HCT116 (cell line): ENCODE results near the gene UCN2. TPM values are rescaled to one million over a fixed set of nuclear protein-coding genes. Genes with fewer than 3 reads are reported as not detected.

ENCODE experiments used
- ATAC-seq: fragments of 200-7000 bp; cut with Tn5 transposase; 2 replicates; pipeline ENCODE4 v1.9.1; 2020; ENCODE audit warnings: mild to moderate bottlenecking, moderate library complexity
- BruUV-seq: library from RNA; stranded (reverse); fragments of 400-500 nt; replicated peaks from 2 replicates; lab custom pipeline; 2021; lab: Mats Ljungman, UMichigan
- CTCF ChIA-PET: fragments of 300-600 bp; sonication (Branson Sonifier 250); formaldehyde crosslinking; loops from one replicate; lab custom pipeline; 2021; ENCODE audit warnings: antibody characterized with exemption; lab: Charles Lee
- POLR2A ChIA-PET: fragments of 300-600, 350-600 bp; sonication (Branson Sonifier 250); formaldehyde crosslinking; loops from one replicate; lab custom pipeline; 2021; ENCODE audit warnings: antibody characterized with exemption; lab: Charles Lee
- RAD21 ChIA-PET, 2 experiments: fragments of 300-600 bp; sonication (Branson Sonifier 250); formaldehyde crosslinking; loops; one replicate each; lab custom pipeline; 2023; ENCODE audit warnings: low total read pairs in 2 of 2; ENCODE audit not compliant: uncharacterized antibody in 2 of 2, unreplicated experiment in 2 of 2, low non-redundant PET in 1 of 2; lab: Charles Lee
- DNase-seq: peaks from one replicate; pipeline ENCODE4 v3.0.0-alpha.2; 2010; ENCODE audit warnings: low read depth, low spot score
- H2AFZ ChIP-seq: fragments of 200-600 bp; shearing (Covaris generic), sonication (generic); 2 replicates; pipeline ENCODE4 v1.6.1; 2017; ENCODE audit warnings: low read depth, mixed run types, mixed read lengths, antibody characterized with exemption, low read length; ENCODE audit not compliant: poor library complexity, severe bottlenecking
- H3K27ac ChIP-seq: 2 replicates; pipeline ENCODE4 v1.5.1; 2012; ENCODE audit warnings: low read depth, low read length
- H3K27me3 ChIP-seq: fragments of 200-600 bp; sonication (generic); 2 replicates; pipeline ENCODE4 v1.6.1; 2016; ENCODE audit warnings: mixed run types, low read length, mixed read lengths; ENCODE audit not compliant: insufficient read depth
- H3K36me3 ChIP-seq, 2 experiments: fragments of 200-500 bp in 1 of 2; fragments of 200-600 bp in 1 of 2; sonication (Bioruptor generic) in 1 of 2; sonication (generic) in 1 of 2; 2 replicates each; pipeline versions ENCODE4 v1.5.1 to v1.6.1; 2014 to 2016; ENCODE audit warnings: low read length in 2 of 2, inconsistent platforms in 1 of 2, mixed read lengths in 1 of 2, mixed run types in 1 of 2; ENCODE audit not compliant: insufficient read depth in 2 of 2, control insufficient read depth in 1 of 2
- H3K4me1 ChIP-seq, 2 experiments: fragments of 200-600 bp in 1 of 2; sonication (generic) in 1 of 2; 2 replicates each; pipeline versions ENCODE4 v1.5.1 to v1.6.1; 2012 to 2017; ENCODE audit warnings: low read length in 2 of 2, inconsistent platforms in 1 of 2, mild to moderate bottlenecking in 1 of 2, mixed read lengths in 1 of 2, mixed run types in 1 of 2, moderate library complexity in 1 of 2; ENCODE audit not compliant: insufficient read depth in 2 of 2, control insufficient read depth in 1 of 2
- H3K4me2 ChIP-seq: fragments of 200-600 bp; sonication (generic); 2 replicates; pipeline ENCODE4 v1.6.1; 2017; ENCODE audit warnings: mixed run types, low read length, mixed read lengths
- H3K4me3 ChIP-seq, 2 experiments: fragments of 200-600 bp in 1 of 2; sonication (generic) in 1 of 2; replicated peaks in 1 of 2; 2 replicates each; pipeline ENCODE4 v1.5.1; 2011 to 2016; ENCODE audit warnings: low read length in 2 of 2, control low read depth in 1 of 2, low read depth in 1 of 2, mild to moderate bottlenecking in 1 of 2, mixed read lengths in 1 of 2, mixed run types in 1 of 2
- H3K79me2 ChIP-seq: fragments of 200-600 bp; sonication (generic); 2 replicates; pipeline ENCODE4 v1.6.1; 2017; ENCODE audit warnings: mild to moderate bottlenecking, mixed run types, low read length, moderate library complexity, mixed read lengths; ENCODE audit not compliant: insufficient read depth
- H3K9ac ChIP-seq: fragments of 200-600 bp; sonication (generic); 2 replicates; pipeline ENCODE4 v1.6.1; 2016; ENCODE audit warnings: low read length, mixed read lengths
- H3K9me2 ChIP-seq: fragments of 200-600 bp; sonication (generic), shearing (Covaris generic); 2 replicates; pipeline ENCODE4 v1.6.1; 2017; ENCODE audit warnings: mixed run types, mild to moderate bottlenecking, moderate library complexity; ENCODE audit not compliant: insufficient read depth
- H3K9me3 ChIP-seq, 2 experiments: fragments of 200-500 bp in 1 of 2; fragments of 200-600 bp in 1 of 2; sonication (Bioruptor generic) in 1 of 2; sonication (generic) in 1 of 2; 2 replicates each; pipeline ENCODE4 v1.6.1; 2014 to 2017; ENCODE audit warnings: low read length in 2 of 2, mixed read lengths in 2 of 2, inconsistent platforms in 1 of 2, low read depth in 1 of 2, mild to moderate bottlenecking in 1 of 2, mixed run types in 1 of 2, moderate library complexity in 1 of 2; ENCODE audit not compliant: control insufficient read depth in 1 of 2, insufficient read depth in 1 of 2
- H4K20me1 ChIP-seq: fragments of 200-600 bp; sonication (generic), shearing (Covaris generic); 2 replicates; pipeline ENCODE4 v1.6.1; 2017; ENCODE audit warnings: mixed run types, mild to moderate bottlenecking, moderate library complexity; ENCODE audit not compliant: insufficient read depth
- CBX3 ChIP-seq: IDR thresholded peaks from 2 replicates; pipeline ENCODE4 v1.6.1; 2012; ENCODE audit warnings: low read depth
- CEBPB ChIP-seq: IDR thresholded peaks from 2 replicates; pipeline ENCODE4 v1.6.1; 2012; ENCODE audit warnings: low read depth
- CTCF ChIP-seq, 3 experiments: fragments of 200-600 bp in 1 of 3; sonication (generic) in 1 of 3; IDR thresholded peaks in 2 of 3; conservative IDR thresholded peaks in 1 of 3; 2 replicates each; pipeline ENCODE4 v1.5.1; 2012 to 2017; ENCODE audit warnings: low read depth in 2 of 3, low read length in 2 of 3, antibody characterized with exemption in 1 of 3, borderline replicate concordance in 1 of 3, control low read depth in 1 of 3, mild to moderate bottlenecking in 1 of 3, mixed read lengths in 1 of 3, mixed run types in 1 of 3, moderate library complexity in 1 of 3; ENCODE audit not compliant: insufficient read depth in 1 of 3
- EZH2 ChIP-seq: fragments of 200-600 bp; sonication (generic); IDR thresholded peaks from 2 replicates; pipeline ENCODE4 v1.6.1; 2017; ENCODE audit warnings: antibody characterized with exemption, mixed run types
- EZH2phosphoT487 ChIP-seq: fragments of 200-600 bp; IDR thresholded peaks from 2 replicates; pipeline ENCODE4 v1.6.1; 2018; ENCODE audit warnings: antibody characterized with exemption, borderline replicate concordance
- JUND ChIP-seq: IDR thresholded peaks from 2 replicates; pipeline ENCODE4 v1.6.1; 2012
- MAX ChIP-seq: IDR thresholded peaks from 2 replicates; pipeline ENCODE4 v1.6.1; 2012
- POLR2A ChIP-seq: IDR thresholded peaks from 2 replicates; pipeline ENCODE4 v1.7.0; 2011; ENCODE audit warnings: borderline replicate concordance; ENCODE audit not compliant: insufficient read depth, insufficient read length; ENCODE audit errors: extremely low read depth
- POLR2AphosphoS5 ChIP-seq: IDR thresholded peaks from 2 replicates; pipeline ENCODE4 v1.6.1; 2011; ENCODE audit warnings: mild to moderate bottlenecking, low read depth, low read length, moderate library complexity
- RAD21 ChIP-seq: IDR thresholded peaks from 2 replicates; pipeline ENCODE4 v1.6.1; 2012; ENCODE audit warnings: low read depth, mild to moderate bottlenecking
- SIN3A ChIP-seq: IDR thresholded peaks from 2 replicates; pipeline ENCODE4 v1.6.1; 2012; ENCODE audit warnings: low read depth
- SP1 ChIP-seq: IDR thresholded peaks from 2 replicates; pipeline ENCODE4 v1.6.1; 2012; ENCODE audit warnings: low read depth
- SRF ChIP-seq: IDR thresholded peaks from 2 replicates; pipeline ENCODE4 v1.6.1; 2012; ENCODE audit warnings: low read depth
- TCF7L2 ChIP-seq: IDR thresholded peaks from 2 replicates; pipeline ENCODE4 v1.7.0; 2011; ENCODE audit warnings: borderline replicate concordance, inconsistent platforms; ENCODE audit not compliant: insufficient read depth, insufficient read length; ENCODE audit errors: extremely low read depth
- ZFX ChIP-seq: fragments of 450-650 bp; IDR thresholded peaks from 2 replicates; pipeline ENCODE4 v1.6.1; 2017
- ZNF274 ChIP-seq: fragments of 200-500 bp; sonication (Bioruptor generic); IDR thresholded peaks from 2 replicates; pipeline ENCODE4 v1.6.1; 2014; ENCODE audit warnings: mild to moderate bottlenecking, low read depth, low read length, inconsistent platforms
- intact Hi-C: fragments of 100-400 bp; cut with micrococcal nuclease; formaldehyde crosslinking; loops from 2 replicates; pipeline ENCODE4 v1.10.0; 2022
- total RNA-seq: library from RNA; stranded (reverse); gene quantifications from one replicate; pipeline ENCODE4 v1.2.1, GENCODE V29; 2021; ENCODE audit not compliant: unreplicated experiment
- TF ChIP-seq, protein P1 (sequence below): IDR thresholded peaks from 2 replicates; pipeline ENCODE4 v1.6.1; 2012
- TF ChIP-seq, protein P2 (sequence below): IDR thresholded peaks from 2 replicates; pipeline ENCODE4 v1.6.1; 2011; ENCODE audit warnings: mild to moderate bottlenecking, low read length, moderate library complexity; ENCODE audit not compliant: insufficient replicate concordance; ENCODE audit errors: extremely low read depth

The UCN2 gene
- total RNA-seq, 1 experiment from 2014 or later: 1.5 TPM

- Histone ChIP-seq H3K27ac (no peak overlapping the region), H3K9ac (no peak overlapping the region), H3K4me3 (no peak overlapping the region), H3K36me3 (peaks cover 2 to 4% of the 10 kb centered on the region in 2 experiments; a peak in 1 of 4 replicates), H3K79me2 (peaks cover 22% of the 10 kb centered on the region; the same call in 1 of the 2 replicates), H4K20me1 (no peaks in the 10 kb centered on the region), H3K4me1 (peaks cover 8 to 43% of the 10 kb centered on the region in 2 experiments), H3K27me3 (no peaks in the 10 kb centered on the region), H2AFZ (no peak overlapping the region), H3K9me2 (no peaks in the 10 kb centered on the region), H3K4me2 (no peak overlapping the region), H3K9me3 (no peaks in the 10 kb centered on the region)
- POLR2A ChIA-PET: no interaction called here
- intact Hi-C loops: loop anchor here (10.0 kb wide), 1 partner anchor 111 kb away; the partner anchor contains the start of gene CELSR3
- CTCF ChIA-PET: interaction anchor here (3.4 kb wide), 1 partner anchor 117 kb away, joined by 16 read pairs; no protein-coding TSS in a partner anchor
- BruUV-seq: no TSS peak
- DNase-seq (no peak), ATAC-seq (no peak)
- TF ChIP-seq RAD21 (no peak), POLR2AphosphoS5 (no peak), JUND (no peak), EZH2 (no peak), TCF7L2 (no peak), EZH2phosphoT487 (no peak), CEBPB (no peak), MAX (no peak), ZFX (no peak), ZNF274 (no peak), POLR2A (no peak), SRF (no peak), SP1 (no peak), SIN3A (no peak), CBX3 (no peak), CTCF (IDR thresholded peaks at IDR 0.05 in 2 of 3, conservative IDR thresholded peaks at IDR 0.05 in 1 of 3; ENCODE audit: borderline replicate concordance in 1 of 3, insufficient read depth in 1 of 3, low read depth in 2 of 3, low read length in 2 of 3) (no peak)
- TF ChIP-seq, protein P1, sequence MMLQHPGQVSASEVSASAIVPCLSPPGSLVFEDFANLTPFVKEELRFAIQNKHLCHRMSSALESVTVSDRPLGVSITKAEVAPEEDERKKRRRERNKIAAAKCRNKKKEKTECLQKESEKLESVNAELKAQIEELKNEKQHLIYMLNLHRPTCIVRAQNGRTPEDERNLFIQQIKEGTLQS: no peak
- TF ChIP-seq, protein P2, sequence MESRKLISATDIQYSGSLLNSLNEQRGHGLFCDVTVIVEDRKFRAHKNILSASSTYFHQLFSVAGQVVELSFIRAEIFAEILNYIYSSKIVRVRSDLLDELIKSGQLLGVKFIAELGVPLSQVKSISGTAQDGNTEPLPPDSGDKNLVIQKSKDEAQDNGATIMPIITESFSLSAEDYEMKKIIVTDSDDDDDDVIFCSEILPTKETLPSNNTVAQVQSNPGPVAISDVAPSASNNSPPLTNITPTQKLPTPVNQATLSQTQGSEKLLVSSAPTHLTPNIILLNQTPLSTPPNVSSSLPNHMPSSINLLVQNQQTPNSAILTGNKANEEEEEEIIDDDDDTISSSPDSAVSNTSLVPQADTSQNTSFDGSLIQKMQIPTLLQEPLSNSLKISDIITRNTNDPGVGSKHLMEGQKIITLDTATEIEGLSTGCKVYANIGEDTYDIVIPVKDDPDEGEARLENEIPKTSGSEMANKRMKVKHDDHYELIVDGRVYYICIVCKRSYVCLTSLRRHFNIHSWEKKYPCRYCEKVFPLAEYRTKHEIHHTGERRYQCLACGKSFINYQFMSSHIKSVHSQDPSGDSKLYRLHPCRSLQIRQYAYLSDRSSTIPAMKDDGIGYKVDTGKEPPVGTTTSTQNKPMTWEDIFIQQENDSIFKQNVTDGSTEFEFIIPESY: no peak
- RAD21 ChIA-PET: no interaction called here
These were observed 10.2 kb downstream of the UCN2 start for GRCh38 chr3:48553361-48553760.
